ENCODE data around the gene SLC5A2.
"Not testable (repeated sequence)": the region's sequence is repeated elsewhere in the genome, so short reads cannot be mapped to it uniquely, and the experiment has no call there.

SLC5A2 gene

DNA sequence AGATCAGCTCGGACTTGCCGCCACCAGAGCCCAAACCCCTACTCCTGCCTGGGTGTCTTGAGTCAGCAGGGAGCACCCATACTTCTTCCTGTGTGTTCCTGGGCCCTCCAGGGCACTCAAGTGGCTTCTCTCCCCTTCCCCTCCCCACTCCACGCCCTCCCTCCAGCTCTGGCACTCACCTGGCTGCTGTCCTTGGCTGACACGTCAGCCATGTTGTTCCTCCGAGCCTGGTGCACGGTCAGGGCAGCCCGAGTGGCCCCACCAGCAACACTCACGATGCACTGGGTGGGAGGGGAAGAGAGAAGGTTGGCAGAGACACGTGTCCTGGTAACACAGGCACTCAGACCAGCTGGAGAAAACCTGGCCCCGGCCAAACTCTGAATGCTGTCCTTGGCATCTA is 13.7 kb downstream of the SLC5A2 start:
- no peak for DNase-seq (ENCODE audit: low read depth, low spot score)

DNA sequence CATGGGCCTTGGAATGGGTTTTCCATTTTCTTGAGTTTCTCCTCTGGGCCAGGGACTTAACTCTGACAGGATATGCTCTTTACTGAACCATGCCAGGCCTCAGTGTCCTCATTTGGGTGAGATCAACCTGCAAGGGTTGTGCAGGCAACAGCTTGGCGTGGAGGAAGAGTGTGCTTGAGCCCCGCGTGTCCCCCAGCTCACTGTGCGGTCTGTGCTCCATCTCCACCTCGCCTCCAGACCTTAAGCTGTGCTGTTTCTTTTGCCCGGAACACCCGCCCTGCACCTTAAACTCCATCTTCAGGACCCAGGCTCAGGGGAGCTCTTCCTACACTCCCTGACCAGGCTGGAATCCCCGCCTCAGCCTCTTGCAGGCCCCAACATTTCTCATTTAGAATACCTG is 15.6 kb downstream of the SLC5A2 start:
- DNase-seq (ENCODE audit: low read depth, low spot score) = no peak

DNA sequence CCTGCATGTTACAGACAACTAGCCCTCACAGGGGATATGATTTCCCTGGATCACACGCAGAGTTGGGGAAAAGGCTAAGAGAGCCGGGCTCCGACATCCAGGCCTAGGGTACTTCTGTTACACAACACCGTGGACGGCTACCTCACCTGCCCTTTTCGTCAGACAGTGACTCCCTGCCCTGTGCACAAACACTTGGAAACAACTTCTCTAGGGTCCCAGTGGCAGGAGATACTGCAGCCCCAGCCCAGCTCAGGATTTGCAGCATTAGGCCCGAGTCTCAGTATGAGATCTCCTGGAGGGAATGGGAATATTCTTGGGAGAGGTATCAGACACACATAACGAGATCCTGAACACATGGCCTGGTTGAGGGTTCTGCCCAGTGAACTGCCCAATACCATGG is 17.0 kb downstream of the SLC5A2 start:
- no peak for DNase-seq (ENCODE audit: low read depth, low spot score)

DNA sequence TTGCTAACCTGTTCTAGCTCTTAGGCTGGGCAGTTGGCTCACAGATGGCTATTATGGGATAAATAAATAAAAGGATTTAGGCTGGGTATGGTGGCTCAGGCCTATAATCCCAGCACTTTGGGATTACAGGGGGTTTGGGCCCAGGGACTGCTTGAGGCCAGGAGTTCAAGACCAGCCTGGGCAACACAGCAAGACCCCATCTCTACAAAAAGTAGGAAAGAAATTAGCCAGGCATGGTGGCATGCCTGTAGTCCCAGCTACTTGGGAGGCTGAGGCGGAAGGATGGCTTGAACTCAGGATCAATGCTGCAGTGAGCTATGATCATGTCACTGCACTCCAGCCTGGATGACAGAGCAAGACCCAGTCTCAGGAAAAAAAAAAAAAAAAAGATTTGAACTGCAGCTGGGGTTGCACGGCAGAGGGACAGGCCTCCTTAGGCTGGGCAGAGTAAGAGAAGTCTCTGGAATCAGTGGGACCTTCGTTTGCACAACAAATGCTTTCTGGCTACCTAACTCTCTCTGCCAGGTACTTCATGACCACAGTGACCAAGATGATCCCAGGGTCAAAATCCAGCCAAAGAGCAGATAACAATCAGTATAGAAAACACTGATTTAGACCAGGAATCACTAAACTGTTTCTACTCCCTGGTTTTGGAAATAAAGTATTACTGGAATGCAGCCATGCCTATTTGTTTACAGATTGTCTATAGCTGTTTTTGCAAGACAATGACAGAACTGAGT is 18.5 kb downstream of the SLC5A2 start:
- DNase-seq (ENCODE audit: low read depth, low spot score) = no peak

DNA sequence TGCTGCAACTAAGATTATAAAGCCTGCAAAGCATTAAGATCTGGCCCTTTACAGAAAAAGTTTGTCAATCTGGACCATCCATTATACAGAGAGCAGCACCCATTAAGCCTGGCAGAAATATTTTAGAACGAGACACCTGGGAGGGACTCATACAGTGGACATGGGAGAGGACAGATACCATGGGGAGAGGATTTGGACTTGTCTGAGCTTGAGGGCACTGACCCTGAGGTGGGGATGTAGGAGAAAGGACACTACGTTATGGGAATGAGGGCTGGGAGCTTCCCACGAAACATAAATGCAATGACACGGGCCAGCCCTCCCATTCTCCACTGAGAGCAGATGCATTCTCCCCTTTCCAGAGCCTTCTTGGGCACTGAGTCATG is 19.0 kb downstream of the SLC5A2 start:
- no peak for DNase-seq (ENCODE audit: low read depth, low spot score)

DNA sequence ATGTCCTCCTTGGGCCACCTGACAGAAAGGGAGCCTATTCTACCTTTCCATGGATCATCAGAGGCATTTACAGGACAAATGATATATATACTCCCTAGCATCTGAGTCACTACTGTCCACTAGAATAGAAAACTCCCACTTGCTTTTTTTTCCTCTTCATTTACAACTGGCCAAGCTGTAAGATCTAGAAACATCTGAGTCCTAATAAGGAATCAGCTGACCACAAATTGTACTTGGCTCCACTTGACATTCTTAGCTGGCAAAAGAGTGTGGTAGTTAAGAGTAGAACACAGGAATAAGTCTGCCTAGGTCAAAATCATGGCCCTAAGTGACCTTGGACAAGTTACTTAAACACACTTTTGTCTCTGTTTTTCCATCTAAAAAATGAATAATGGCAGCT is 20.1 kb downstream of the SLC5A2 start:
- DNase-seq (ENCODE audit: low read depth, low spot score) = no peak

DNA sequence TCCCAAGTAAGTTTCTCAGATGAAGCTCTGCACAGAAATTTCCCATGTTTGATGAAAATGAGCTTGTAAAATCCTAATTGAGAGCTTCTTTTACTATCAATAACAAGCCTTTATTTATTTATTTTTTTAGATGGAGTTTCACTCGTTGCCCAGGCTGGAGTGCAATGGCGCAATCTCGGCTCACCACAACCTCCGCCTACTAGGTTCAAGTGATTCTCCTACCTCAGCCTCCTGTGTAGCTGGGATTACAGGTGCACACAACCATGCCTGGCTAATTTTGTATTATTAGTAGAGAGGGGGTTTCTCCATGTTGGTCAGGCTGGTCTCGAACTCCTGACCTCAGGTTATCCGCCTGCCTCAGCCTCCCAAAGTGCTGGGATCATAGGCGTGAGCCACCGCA is 20.6 kb downstream of the SLC5A2 start:
- DNase-seq (ENCODE audit: low read depth, low spot score) = not testable (repeated sequence)

DNA sequence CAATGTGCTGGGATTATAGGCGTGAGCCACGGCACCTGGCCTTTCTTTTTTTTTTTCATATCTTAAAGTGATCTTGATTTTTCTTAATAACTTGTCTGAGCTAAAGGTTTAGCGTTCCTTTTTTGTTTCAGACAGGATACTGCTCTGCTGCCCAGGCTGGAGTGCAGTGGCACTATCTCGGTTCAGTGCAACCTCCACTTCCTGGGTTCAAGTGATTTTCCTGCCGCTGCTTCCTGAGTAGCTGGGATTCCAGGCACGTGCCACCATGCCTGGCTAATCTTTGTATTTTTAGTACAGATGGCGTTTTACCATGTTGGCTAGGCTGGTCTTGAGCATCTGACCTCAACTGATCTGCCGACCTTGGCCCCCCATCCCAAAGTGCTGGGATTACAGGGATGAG is 21.2 kb downstream of the SLC5A2 start:
- no peak for DNase-seq (ENCODE audit: low read depth, low spot score)

DNA sequence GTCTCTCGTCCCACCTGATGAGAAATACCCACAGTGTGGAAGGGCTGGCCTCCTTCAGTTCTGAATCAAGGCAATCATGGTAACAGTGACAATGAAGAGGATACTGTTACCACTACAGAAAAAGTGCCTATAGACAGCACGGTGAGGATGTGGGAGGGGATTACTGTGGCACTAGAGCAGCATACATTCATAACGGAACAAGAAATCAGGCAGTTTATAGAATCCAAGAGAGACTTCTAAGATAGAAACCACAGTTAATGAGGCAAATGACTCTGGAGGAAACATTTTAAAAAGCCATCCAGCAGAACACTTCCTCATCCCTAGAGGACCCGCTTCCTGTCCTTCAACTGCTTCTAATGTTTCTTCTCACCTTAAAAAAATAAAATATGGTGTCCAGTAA is 22.6 kb downstream of the SLC5A2 start:
- no peak for DNase-seq (ENCODE audit: low read depth, low spot score)

DNA sequence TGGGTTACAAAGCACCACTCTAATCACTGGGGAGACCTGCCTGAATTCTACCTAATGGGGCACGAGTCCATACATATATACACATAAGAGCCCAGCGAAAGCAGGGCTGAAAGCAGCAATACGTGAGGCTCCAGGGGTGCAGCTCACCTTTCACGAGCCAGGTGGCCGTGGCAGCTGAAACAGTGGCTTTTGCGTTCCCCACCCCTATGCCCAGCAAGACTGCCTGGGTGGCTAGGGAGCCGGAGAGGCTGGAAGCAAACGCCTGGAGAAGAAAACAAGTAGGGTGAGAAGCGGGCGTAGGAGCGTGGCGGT is 24.6 kb downstream of the SLC5A2 start:
- DNase-seq (ENCODE audit: low read depth, low spot score) = no peak

DNA sequence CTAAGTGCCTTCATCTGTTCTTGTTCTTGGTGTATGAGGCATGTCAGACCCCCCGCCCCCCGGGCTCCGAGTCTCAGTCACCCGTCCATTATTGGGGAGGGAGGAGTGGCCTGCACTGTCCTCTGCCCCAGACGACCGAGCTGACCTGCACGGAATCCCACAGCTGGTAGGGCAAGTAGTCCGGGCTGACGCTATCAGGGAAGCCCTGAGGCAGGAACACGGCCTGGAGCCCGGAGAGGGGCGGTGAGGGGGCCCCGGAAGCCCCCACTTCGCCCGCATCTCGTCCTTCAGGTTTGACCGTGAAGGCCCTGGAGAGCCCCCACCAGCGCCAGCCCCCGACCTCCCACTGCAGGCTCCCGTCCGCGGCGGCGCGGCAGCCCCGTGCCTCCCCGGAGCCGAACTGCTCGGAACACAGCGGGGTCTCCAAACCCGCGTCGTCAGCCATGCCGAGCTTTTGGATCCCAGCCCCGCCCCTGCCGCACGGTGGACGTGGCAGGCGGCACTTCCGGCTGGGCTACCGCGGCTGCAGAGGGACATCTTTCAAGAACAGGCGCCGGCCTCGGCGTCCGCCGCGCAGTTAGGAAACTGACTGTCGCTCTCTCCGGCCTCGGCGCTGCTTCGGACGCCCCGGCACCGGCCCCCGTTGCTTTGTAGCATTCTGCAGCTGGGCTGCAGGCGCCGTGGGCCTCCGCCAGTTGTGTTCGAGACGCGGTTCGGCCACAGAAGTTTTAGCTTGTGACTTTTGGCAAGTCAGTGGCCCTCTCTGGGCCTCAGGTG is 25.2 kb downstream of the SLC5A2 start, which contains the start of gene RUSF1:
RUSF1 (minus strand) TSS at position 463 of the 777 bp plus-strand sequence; CDS start at position 445, 18 bp downstream.
- peak; percentile 94 for DNase-seq (ENCODE audit: low read depth, low spot score)

DNA sequence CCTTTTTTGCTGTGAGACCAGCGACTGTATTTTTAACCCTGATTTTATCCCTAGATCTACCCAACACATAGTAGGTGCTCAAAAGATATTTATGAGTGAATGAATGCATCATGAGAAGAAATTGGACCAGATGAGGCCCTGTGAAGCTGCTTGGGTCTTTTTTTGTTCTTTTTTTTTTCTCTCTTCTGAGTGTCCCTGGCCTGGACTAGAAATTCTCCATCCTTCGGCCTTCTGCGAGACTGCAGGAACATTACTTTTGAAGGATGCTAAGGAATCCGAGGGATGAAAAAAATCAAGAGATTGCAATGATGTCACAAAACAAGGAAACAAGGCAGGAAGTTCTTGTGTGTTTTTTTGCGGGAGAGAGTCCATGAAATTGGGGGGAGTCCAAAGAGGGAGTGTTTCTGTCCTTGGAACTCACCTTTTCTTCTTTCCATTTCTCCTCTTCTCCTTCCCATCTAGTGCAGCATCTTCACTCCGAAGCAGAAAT is 25.8 kb downstream of the SLC5A2 start:
- DNase-seq (ENCODE audit: low read depth, low spot score) = no peak

DNA sequence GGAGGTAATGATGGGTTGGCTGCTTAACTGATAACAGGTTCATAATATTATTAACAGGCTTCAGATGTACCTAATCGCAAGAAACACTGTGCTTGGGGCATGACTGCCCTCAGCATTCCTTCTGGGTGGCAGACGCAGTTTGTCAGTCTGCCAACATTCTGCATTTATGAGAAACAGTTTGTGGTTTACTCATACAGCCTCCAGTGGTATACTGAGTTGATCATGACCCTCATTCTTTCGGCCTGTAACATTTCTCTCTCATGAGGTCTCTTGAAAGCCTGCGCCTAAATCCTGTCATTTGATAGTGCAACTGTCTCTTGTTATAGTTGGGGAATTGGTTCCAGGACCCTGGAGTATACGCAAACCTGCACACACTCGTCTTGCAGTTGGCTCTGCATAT is 30.2 kb downstream of the SLC5A2 start:
- no peak for DNase-seq (ENCODE audit: low read depth, low spot score)

DNA sequence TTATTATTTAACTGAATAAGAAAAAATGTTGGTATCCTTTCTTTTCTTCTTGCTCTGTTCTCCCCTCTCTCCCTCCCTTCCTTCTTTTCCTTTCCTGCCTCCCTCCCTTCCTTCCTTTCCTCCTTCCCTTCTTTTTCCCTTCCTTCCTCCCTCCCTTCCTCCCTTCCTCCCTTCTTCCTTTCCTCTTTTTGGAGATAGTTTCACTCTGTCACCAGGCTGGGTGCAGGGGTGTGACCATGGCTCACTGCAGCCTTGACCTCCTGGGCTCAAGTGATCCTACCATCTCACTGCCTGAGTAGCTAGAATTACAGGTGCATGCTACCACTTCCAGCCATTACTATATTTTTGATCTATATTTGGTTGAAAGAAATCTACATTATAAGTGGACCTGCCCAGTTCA is 31.0 kb downstream of the SLC5A2 start:
- no peak for DNase-seq (ENCODE audit: low read depth, low spot score)

DNA sequence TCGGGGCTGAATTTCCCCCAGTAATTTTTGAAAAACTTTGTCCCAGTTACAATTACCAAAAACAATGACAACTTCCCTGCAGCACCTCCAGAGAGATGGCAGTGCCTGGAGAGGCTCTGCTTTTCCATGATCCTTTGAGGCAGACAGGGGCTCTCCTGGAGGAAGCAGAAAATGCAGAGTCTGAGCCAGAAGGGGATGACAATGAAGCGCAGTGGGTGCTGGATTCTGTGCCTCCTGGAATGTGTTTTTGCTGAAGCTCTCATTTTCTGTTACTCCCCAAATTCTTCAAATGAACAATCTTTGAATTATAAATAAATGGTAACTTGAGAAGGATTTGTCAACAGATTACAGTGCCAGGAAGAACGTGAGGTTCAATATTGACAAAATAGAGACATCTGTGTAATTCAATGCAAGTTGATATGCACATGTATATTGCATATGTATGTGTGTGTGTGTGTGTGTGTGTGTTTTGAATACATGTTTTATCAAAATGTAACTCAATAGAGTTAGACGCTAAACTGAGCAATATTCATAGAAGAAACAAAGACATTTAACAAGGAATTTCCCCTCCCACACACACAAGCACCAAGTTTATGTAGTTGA is 35.0 kb downstream of the SLC5A2 start:
- no peak for DNase-seq (ENCODE audit: low read depth, low spot score)

DNA sequence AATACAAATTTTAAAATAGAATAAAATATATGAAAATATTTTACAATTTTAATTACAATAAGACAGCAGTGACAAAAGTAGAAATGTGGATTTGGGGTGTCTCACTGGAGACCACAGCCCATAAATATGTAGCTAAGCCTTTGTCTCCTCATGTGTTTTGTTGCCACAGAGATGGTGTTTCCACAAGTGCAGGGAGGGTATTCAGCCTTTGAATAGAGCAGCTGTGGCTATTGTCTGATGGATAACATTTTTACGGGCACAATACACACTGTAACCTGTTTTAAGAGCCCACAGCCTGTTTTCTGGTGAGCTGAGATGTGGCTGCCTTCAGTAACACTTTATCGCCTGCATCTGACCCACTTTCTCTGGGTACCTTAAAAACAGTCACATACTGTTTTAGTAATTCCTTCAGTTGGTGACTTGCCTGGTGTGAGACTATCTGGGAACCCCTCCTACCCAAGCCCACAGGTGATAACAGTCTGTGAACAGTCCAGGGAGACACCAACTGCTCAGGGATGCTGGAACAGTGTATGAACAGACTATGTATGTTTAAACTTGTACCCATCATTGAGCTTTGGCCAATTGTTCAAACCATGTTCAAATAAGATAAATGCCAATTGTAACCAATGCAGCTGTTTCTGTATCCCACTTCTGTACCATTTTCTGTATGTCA is 37.0 kb downstream of the SLC5A2 start:
- DNase-seq (ENCODE audit: low read depth, low spot score) = no peak

DNA sequence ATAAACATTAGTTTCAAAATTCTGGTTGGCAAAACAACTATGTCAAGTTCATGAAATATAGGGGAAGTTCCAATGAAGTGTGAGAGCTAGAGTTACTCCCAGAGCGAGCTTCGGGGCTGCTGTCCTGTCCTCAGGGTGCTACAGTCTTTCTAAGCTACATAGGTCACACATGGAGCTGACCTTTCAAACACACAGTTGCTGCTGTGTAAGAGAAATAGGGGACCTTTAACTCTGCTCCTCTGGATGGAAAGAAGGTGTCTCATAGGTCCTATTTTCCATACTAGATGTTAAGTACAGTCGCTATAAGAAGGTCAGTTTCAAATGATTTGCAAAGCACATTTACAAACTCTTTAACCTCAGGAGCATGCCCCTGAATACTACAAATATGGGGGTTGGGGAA is 38.4 kb downstream of the SLC5A2 start:
- no peak for DNase-seq (ENCODE audit: low read depth, low spot score)

DNA sequence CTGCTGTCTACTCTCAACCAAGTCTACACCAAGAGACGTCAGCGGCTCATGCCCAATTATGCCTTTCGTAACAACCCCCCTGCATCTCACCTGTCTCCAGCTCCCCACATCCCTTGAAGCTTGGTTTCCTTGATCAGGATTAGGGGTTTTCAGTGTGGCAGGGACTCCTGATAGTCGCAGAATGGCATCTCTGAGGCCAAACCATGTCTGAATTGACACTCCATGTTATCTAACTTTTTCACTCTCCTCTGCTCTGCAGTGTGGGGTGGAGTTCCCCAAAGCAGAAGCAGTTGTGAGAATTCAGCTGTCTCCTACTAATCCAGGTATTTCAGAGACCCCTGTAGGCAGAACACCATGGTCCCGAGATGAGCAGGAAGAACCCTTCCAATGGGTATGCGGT is 39.1 kb downstream of the SLC5A2 start:
- no peak for DNase-seq (ENCODE audit: low read depth, low spot score)

DNA sequence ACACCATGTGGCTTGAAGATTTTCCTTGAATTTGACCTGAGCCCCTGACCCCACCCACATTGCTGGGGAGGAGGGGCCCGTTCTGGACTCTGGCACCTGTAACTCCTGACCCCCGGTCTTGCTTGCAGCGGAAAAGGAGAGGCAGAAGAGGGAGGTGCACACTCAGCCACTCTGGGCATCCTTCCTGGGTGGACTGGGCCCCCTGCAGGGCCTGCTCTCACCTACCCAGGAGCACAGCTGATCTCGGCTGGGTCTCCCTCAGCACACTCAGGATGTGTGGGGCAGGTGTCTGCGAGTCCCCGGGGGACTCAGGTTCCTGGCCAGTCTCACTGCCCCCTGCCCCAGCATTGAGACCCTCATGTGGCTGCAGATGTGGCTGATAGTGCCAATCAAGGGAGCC is 40.8 kb downstream of the SLC5A2 start:
- not testable (repeated sequence) for DNase-seq (ENCODE audit: low read depth, low spot score)

DNA sequence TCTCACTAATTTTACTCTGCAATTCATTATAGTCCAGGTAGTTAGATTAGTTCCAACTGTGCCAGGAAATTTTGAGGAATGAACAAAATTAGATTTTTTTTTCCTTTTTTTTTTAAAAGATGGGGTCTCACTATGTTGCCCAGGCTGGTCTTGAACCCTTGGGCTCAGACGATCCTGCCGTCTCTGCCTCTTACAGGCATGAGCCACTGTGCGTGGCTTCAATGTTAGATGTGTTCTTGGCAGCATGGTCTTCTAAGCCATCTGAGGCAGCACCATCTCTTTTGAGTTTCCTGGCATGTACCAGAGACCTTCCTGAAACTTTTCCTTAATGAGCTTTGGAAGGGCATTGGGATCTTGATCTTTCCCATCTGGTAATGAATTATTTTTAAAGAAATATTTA is 42.2 kb downstream of the SLC5A2 start:
- DNase-seq (ENCODE audit: low read depth, low spot score) = no peak

DNA sequence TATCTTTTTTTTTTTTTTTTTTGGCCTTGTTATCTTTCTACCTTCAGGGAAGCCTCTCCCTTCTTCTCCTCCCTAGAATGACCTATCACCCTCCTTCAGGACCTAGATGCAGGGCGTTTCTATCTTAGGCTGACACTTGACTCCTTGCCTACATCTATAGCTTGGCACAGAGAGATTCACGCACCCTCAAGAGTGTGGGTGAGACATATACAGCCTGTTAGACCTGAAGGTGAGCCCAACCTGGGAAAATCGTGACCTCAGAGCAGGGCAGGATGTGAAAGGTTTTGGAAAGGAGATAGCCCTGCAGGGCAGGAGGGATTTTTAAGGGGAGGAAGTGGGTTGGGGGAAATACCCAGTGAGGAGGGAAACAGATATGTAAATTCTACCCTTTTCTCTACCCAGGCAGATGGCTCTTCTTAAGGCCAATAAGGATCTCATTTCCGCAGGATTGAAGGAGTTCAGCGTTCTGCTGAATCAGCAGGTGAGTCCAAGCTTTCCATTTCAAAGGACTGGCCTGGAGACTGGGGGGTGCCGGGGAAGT is 44.9 kb downstream of the SLC5A2 start, which contains the start of gene AHSP:
AHSP (plus strand) TSS at position 167 of the 541 bp plus-strand sequence; CDS start at position 407, 240 bp downstream.
- peak; percentile 13 for DNase-seq (ENCODE audit: low read depth, low spot score)

Data from ELF-1 (cell line).